Lung (tissue), 12 donors: Measurements from ENCODE around the gene ATP13A5. TPM values are rescaled to one million over a fixed set of nuclear protein-coding genes. Genes with fewer than 3 reads are reported as not detected.

Experiments
- ATAC-seq: fragments of 200-7000 bp; cut with Tn5 transposase; one replicate; pipeline ENCODE4 v1.9.1; 2020; ENCODE audit warnings: moderate number of reproducible peaks; ENCODE audit not compliant: insufficient read depth, low FRiP score
- DNase-seq, 3 donors: peaks; one replicate each; pipeline ENCODE4 v3.0.0-alpha.2; 2013 to 2017
- H3K27ac ChIP-seq, 2 donors: one replicate each; pipeline ENCODE4 v1.5.1; 2013; ENCODE audit warnings: mild to moderate bottlenecking in 2 of 2, moderate library complexity in 2 of 2, control low read depth in 1 of 2, inconsistent platforms in 1 of 2, low read depth in 1 of 2, low read length in 1 of 2
- H3K27me3 ChIP-seq, 3 donors: one replicate each; pipeline ENCODE4 v1.5.1; 2013; ENCODE audit warnings: low read length in 2 of 3; ENCODE audit not compliant: control insufficient read depth in 3 of 3, insufficient read depth in 3 of 3
- H3K36me3 ChIP-seq, 4 donors: one replicate each; pipeline ENCODE4 v1.5.1; 2013; ENCODE audit warnings: low read length in 4 of 4, mild to moderate bottlenecking in 1 of 4, moderate library complexity in 1 of 4; ENCODE audit not compliant: control insufficient read depth in 4 of 4, insufficient read depth in 4 of 4
- H3K4me1 ChIP-seq, 5 donors: one replicate each; pipeline ENCODE4 v1.5.1; 2013; ENCODE audit warnings: low read length in 5 of 5, mild to moderate bottlenecking in 2 of 5, moderate library complexity in 1 of 5; ENCODE audit not compliant: control insufficient read depth in 5 of 5, insufficient read depth in 5 of 5
- H3K4me3 ChIP-seq: one replicate; pipeline ENCODE4 v1.5.1; 2013; ENCODE audit warnings: mild to moderate bottlenecking, control low read depth, moderate library complexity
- H3K9ac ChIP-seq, 2 donors: one replicate each; pipeline ENCODE4 v1.5.1; 2013; ENCODE audit warnings: low read length in 2 of 2, control low read depth in 1 of 2; ENCODE audit not compliant: insufficient read depth in 1 of 2
- H3K9me3 ChIP-seq, 4 donors: one replicate each; pipeline ENCODE4 v1.5.1; 2013; ENCODE audit warnings: low read length in 3 of 4, mild to moderate bottlenecking in 1 of 4, moderate library complexity in 1 of 4; ENCODE audit not compliant: control insufficient read depth in 4 of 4, insufficient read depth in 3 of 4
- CTCF ChIP-seq: IDR thresholded peaks from 2 replicates; pipeline ENCODE4 v1.5.1; 2012; ENCODE audit warnings: mild to moderate bottlenecking; ENCODE audit errors: control extremely low read depth, extremely low read depth
- WGBS, 2 donors: extraction: QIAGEN DNeasy Blood & Tissue Kit; methylation state at CpG; one replicate each; pipeline ENCODE4 v1.1.7; 2013; 5-methylcytosine and 5-hydroxymethylcytosine counted together
- polyA plus RNA-seq, 2 donors: library from polyadenylated mRNA; stranded (reverse); fragments of 200-250 nt; gene quantifications; one replicate each; pipeline ENCODE4 v1.2.1, GENCODE V29; 2013
- total RNA-seq, 2 donors: library from RNA; depleted of rRNA in 1 of 2; stranded (reverse); fragments of >200 nt in 1 of 2; gene quantifications; one replicate each; pipeline ENCODE4 v1.2.1, GENCODE V29; 2014 to 2021
- donor health status: control.
- donor health status: control.
- donor health status: Bipolar disorder and iron deficiency.
- donor health status: healthy.
- donor health status: DM: yes; HTN: yes; CAD: no.

Gene ATP13A5
- total and polyA plus RNA-seq, 4 donors = 0.34 to 1.2 (median 1.1) TPM

GRCh38 chr3:193225302-193226125, 153.0 kb downstream of the ATP13A5 start:
- DNase-seq (no peak), ATAC-seq (no peak)
- no peak overlapping the region for H3K9ac ChIP-seq
- no peaks in the 10 kb centered on the region for H3K27me3 ChIP-seq
- WGBS, 2 donors = 87 to 89% methylated on average over 6 of the region's 6 CpGs
- H3K27ac ChIP-seq = no peak overlapping the region
- no peaks in the 10 kb centered on the region for H3K36me3 ChIP-seq
- H3K4me3 ChIP-seq = no peak overlapping the region
- no peaks in the 10 kb centered on the region for H3K4me1 ChIP-seq
- no peaks in the 10 kb centered on the region for H3K9me3 ChIP-seq
- TF ChIP-seq CTCF = no peak

Other genes starting within 250 kb of the ATP13A5 start
- under 1 TPM; 0.31 to 0.86 TPM for gene PLAAT1, start 137.5 kb downstream of the ATP13A5 start, total RNA-seq
- gene PLAAT1, start 137.5 kb downstream of the ATP13A5 start, polyA plus RNA-seq = under 1 TPM; 0.13 to 0.18 TPM
- gene ATP13A4, start 176.1 kb upstream of the ATP13A5 start, total RNA-seq = 100 to 1,000 TPM; 114 to 202 TPM
- 10 to 100 TPM; 25.5 to 57.3 TPM for gene ATP13A4, start 176.1 kb upstream of the ATP13A5 start, polyA plus RNA-seq
- 10 to 100 TPM; 40.2 to 54.2 TPM for gene OPA1, start 214.5 kb upstream of the ATP13A5 start, total RNA-seq
- 10 to 100 TPM in 1 of 2 donors, 1 to 10 TPM in 1; 8.8 to 17.8 TPM for gene OPA1, start 214.5 kb upstream of the ATP13A5 start, polyA plus RNA-seq